Left lung (tissue), 10 donors: ENCODE measurements around the gene INSYN1. TPM values are rescaled to one million over a fixed set of nuclear protein-coding genes. Genes with fewer than 3 reads are reported as not detected.
A peak's percentile ranks its signal among the peaks of the same experiment; 100 is the strongest.

Source experiments
- ATAC-seq: fragments of 200-7000 bp; cut with Tn5 transposase; one replicate; pipeline ENCODE4 v1.9.1; 2020; ENCODE audit warnings: moderate library complexity
- DNase-seq, 4 donors: peaks; one replicate each; pipeline ENCODE4 v3.0.0-alpha.2; 2013 to 2020
- H3K27ac ChIP-seq, 2 donors: fragments of 200-600 bp; sonication (generic) in 1 of 2; one replicate each; pipeline versions ENCODE4 v1.5.0 to v1.8.0; 2020 to 2021
- H3K27me3 ChIP-seq, 2 donors: fragments of 200-600 bp; sonication (generic) in 1 of 2; one replicate each; pipeline versions ENCODE4 v1.5.0 to v1.8.0; 2020 to 2021
- H3K36me3 ChIP-seq, 2 donors: fragments of 200-600 bp; sonication (generic) in 1 of 2; one replicate each; pipeline versions ENCODE4 v1.5.0 to v1.8.0; 2020 to 2021
- H3K4me1 ChIP-seq, 2 donors: fragments of 200-600 bp; one replicate each; pipeline ENCODE4 v1.8.0; 2021
- H3K4me3 ChIP-seq, 2 donors: fragments of 200-600 bp; sonication (generic) in 1 of 2; one replicate each; pipeline versions ENCODE4 v1.5.0 to v1.8.0; 2020 to 2021; ENCODE audit warnings: mild to moderate bottlenecking in 1 of 2
- H3K9me3 ChIP-seq, 2 donors: fragments of 200-600 bp; sonication (generic) in 1 of 2; one replicate each; pipeline versions ENCODE4 v1.5.0 to v1.8.0; 2020 to 2021
- intact Hi-C, 2 donors: fragments of 100-400 bp; cut with DNase I; formaldehyde crosslinking; loops; one replicate each; pipeline versions ENCODE4 v1.11.2 to v1.14.2; 2022
- polyA plus RNA-seq, 6 donors: library from polyadenylated mRNA; unstranded; fragments of 120-200 nt; gene quantifications; one replicate each; pipeline ENCODE4 v1.2.1, GENCODE V29; 2013; ENCODE audit not compliant: insufficient read length in 6 of 6
- total RNA-seq, 2 donors: library from RNA; stranded (reverse); fragmentation: NEBNext Ultra II Directional; extraction: Animal tissue kit (Norgen Biotek cat#: 25700); gene quantifications; one replicate each; pipeline ENCODE4 v1.2.1, GENCODE V29; 2021
- TF ChIP-seq, protein P1 (sequence below), 2 donors: fragments of 200-600 bp; sonication (generic) in 1 of 2; IDR thresholded peaks; one replicate each; pipeline versions ENCODE4 v1.5.0 to v1.8.0; 2021; ENCODE audit warnings: antibody characterized with exemption in 2 of 2
- donor health status: DM: no; HTN: yes; CAD: no.
- donor health status: DM: no; HTN: no; CAD: no.

The INSYN1 gene
- total and polyA plus RNA-seq, 8 donors = 2.8 to 40.7 (median 20.6) TPM

GRCh38 chr15:73746261-73746660, 6.9 kb downstream of the INSYN1 start:
- Histone ChIP-seq H3K27me3 (peaks cover 2 to 53% of the 10 kb centered on the region in 2 donors), H3K9me3 (no peaks in the 10 kb centered on the region), H3K27ac (no peak overlapping the region), H3K36me3 (no peaks in the 10 kb centered on the region), H3K4me1 (no peaks in the 10 kb centered on the region), H3K4me3 (no peak overlapping the region)
- DNase-seq = no peak
- intact Hi-C loops = no loop called here
- no peak for ATAC-seq
- TF ChIP-seq, protein P1, sequence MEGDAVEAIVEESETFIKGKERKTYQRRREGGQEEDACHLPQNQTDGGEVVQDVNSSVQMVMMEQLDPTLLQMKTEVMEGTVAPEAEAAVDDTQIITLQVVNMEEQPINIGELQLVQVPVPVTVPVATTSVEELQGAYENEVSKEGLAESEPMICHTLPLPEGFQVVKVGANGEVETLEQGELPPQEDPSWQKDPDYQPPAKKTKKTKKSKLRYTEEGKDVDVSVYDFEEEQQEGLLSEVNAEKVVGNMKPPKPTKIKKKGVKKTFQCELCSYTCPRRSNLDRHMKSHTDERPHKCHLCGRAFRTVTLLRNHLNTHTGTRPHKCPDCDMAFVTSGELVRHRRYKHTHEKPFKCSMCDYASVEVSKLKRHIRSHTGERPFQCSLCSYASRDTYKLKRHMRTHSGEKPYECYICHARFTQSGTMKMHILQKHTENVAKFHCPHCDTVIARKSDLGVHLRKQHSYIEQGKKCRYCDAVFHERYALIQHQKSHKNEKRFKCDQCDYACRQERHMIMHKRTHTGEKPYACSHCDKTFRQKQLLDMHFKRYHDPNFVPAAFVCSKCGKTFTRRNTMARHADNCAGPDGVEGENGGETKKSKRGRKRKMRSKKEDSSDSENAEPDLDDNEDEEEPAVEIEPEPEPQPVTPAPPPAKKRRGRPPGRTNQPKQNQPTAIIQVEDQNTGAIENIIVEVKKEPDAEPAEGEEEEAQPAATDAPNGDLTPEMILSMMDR (IDR thresholded peaks at IDR 0.05) = no peak

DNA sequence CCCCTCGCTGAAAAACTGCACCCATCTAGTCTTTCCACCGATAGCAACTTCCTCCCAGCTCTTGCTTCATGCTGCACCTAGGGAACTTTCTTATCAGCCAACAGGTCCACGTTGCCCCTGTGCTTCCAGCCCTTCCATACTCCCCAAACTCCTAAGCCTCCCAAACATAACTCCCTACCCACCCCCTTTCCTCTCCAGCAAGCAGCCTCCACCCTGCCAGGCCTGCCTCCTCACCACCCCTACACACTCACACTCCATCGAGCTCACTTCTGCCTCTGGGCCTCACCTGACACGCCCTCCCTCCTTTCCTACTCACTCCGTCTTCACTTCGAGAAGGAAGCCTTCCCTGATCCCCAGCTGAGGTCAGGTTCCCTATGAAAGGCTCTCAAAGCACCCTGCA, 8.1 kb downstream of the INSYN1 start:
- DNase-seq (no peak), ATAC-seq (peak; percentile 51)
- H3K9me3 ChIP-seq = no peaks in the 10 kb centered on the region
- H3K4me3 ChIP-seq = no peak overlapping the region
- H3K36me3 ChIP-seq = no peaks in the 10 kb centered on the region
- intact Hi-C loops = no loop called here
- H3K4me1 ChIP-seq = no peaks in the 10 kb centered on the region
- H3K27ac ChIP-seq = no peak overlapping the region
- peaks cover 0 to 41% of the 10 kb centered on the region in 2 donors for H3K27me3 ChIP-seq
- TF ChIP-seq, protein P1 (IDR thresholded peaks at IDR 0.05) = no peak

DNA sequence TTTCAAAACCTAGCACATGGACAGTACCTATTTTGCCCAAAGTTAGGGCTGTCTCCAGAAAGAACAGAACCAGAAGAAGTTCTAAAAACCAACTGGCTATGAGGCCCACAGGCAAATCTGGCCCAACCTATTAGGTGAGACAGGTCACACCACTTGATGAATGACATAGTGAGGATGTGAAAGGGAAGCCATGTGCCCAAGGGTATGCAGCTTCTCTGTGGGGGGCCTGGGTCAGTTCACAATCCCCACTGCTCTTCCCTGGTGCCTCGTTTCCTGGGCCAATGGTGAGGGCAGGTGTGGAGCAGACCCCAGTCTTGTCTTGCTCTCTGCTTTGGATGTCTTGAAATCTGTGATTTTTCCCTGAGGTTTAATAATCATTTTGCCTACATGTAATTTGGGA, 8.9 kb downstream of the INSYN1 start:
- H3K27ac ChIP-seq = no peak overlapping the region
- intact Hi-C loops = no loop called here
- no peak for ATAC-seq

DNA sequence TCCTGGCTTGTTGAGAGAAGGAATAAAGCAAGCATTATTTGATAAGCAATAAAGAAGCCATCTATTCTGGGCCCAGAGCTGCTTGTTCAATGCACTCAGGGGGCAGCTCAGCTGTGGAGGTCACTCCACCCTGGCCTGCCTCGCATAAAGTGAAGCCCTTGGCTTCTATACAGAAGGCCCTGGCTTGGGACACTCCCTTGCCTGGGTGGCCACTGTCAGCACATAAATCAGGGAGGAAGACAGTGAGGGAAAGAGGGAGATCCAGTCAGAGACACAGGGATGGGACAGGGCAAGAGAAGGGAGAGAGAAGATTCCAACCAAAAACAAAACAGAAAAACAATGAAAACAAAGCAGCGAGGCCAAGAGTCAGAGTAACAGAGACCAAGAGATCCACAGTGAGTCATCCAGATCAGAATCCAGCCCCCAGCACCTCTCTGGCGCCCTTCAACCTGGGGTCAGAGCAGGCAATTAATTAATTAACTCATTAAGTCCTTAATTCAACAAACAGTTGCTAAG, 11.8 kb downstream of the INSYN1 start:
- Histone ChIP-seq H3K27me3 (peaks cover 0 to 19% of the 10 kb centered on the region in 2 donors), H3K9me3 (no peaks in the 10 kb centered on the region), H3K4me3 (no peak overlapping the region), H3K36me3 (no peaks in the 10 kb centered on the region), H3K4me1 (no peaks in the 10 kb centered on the region), H3K27ac (no peak overlapping the region)
- no peak for ATAC-seq
- no peak for DNase-seq
- intact Hi-C loops = no loop called here
- TF ChIP-seq, protein P1 (IDR thresholded peaks at IDR 0.05) = no peak

More for the DNA sequence above, 8.9 kb downstream of the INSYN1 start:
- no peak overlapping the region for H3K4me3 ChIP-seq
- DNase-seq = no peak
- H3K36me3 ChIP-seq = no peaks in the 10 kb centered on the region
- no peaks in the 10 kb centered on the region for H3K9me3 ChIP-seq
- peaks cover 0 to 33% of the 10 kb centered on the region in 2 donors for H3K27me3 ChIP-seq
- TF ChIP-seq, protein P1 (IDR thresholded peaks at IDR 0.05) = no peak
- no peaks in the 10 kb centered on the region for H3K4me1 ChIP-seq

DNA sequence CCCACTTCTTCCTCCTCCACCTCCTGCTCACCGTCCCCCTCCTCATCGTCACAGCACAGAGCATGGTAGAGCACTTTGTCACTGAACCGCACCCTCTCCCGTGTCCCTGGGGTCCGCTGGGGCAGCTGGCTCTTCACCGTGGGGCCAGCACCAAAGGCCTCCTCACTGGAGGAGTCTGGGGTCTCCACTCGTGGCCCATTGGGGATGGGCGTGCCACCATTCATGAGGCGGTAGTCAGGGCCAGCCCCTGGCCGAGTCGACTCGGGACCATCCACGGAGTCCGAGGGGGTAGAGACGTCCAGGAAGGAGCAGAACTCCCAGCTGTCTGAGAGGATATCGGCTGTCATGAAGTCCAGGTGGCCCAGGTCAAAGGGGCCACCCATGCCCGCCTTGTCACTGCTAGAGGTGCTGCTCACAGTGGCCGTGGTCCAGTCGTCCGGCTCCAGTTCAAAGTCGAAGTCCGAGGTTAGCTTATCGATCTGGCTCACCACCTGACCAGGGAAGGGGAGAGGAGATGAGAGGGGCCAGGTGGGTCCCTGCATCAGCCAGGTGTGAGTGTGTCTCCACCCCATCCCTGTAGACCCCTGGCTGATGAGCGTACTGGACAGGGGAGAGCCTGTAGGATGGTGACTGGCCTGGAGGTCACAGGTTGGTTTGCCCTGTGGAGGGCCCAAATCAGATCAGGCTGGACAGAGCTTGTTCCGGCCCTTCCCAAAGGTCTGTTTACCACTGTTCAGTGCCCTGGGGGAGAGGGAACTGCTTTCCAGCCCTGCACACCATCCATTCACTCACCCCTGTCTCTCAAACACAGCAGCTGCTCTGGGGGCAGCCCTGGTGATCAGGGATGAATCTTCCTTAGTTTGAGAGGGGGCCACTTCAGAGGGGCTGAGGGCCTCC, 12.8 kb downstream of the INSYN1 start:
- H3K4me1 ChIP-seq = no peaks in the 10 kb centered on the region
- peaks cover 0 to 22% of the 10 kb centered on the region in 2 donors for H3K27me3 ChIP-seq
- TF ChIP-seq, protein P1 (IDR thresholded peaks at IDR 0.05) = no peak
- H3K27ac ChIP-seq = no peak overlapping the region
- ATAC-seq (no peak), DNase-seq (no peak)
- intact Hi-C loops = no loop called here
- H3K9me3 ChIP-seq = no peaks in the 10 kb centered on the region
- no peak overlapping the region for H3K4me3 ChIP-seq
- H3K36me3 ChIP-seq = no peaks in the 10 kb centered on the region
